HG02943 (cell line): ENCODE data around the gene IL18.
"Not testable (repeated sequence)": the region's sequence is repeated elsewhere in the genome, so short reads cannot be mapped to it uniquely, and the experiment has no call there.

Source experiments
- ATAC-seq: cut with Tn5 transposase; IDR thresholded peaks from one replicate; pipeline ENCODE4 v1.9.1; 2021; ENCODE audit warnings: mild to moderate bottlenecking, low read depth, moderate library complexity; ENCODE audit not compliant: unreplicated experiment

The IL18 gene

DNA sequence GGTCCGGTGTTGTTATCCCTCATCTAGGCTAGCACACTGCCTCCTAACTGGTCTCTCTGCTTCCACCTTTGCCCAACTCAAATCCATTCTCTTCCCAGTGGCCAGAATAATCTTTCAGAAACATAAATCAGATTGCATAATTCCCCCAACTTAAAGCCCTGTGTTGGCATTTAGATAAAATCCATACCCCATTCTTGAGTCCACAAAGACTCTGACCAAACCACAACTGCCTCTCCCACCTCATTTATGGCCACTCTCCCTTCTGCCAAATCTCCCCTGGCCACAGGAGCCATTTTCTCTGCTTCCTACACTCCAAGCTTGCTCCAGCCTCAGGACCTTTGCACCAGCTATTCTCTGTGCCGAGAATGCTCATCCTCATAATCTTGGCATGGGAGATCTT, 36.8 kb downstream of the IL18 start:
- no peak for ATAC-seq

DNA sequence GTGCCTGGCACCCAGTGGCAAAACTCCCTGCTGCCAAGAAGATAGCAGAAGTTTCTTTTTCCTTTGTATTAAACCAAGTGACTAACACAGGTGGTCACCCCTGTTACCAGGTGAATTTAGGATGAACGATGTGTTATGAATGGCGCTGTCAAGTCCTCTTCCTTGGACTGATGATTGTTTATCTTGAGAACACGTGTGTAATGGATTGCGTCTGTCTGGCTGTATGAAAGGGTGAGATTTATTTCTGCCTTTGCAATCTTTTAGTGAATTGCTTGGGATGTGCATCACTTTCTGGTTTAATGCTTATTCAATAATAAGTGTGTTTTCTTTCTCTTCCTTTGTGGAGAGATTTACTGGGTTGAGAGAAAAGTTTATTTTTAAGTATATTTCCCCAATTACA, 40.8 kb downstream of the IL18 start:
- no peak for ATAC-seq

DNA sequence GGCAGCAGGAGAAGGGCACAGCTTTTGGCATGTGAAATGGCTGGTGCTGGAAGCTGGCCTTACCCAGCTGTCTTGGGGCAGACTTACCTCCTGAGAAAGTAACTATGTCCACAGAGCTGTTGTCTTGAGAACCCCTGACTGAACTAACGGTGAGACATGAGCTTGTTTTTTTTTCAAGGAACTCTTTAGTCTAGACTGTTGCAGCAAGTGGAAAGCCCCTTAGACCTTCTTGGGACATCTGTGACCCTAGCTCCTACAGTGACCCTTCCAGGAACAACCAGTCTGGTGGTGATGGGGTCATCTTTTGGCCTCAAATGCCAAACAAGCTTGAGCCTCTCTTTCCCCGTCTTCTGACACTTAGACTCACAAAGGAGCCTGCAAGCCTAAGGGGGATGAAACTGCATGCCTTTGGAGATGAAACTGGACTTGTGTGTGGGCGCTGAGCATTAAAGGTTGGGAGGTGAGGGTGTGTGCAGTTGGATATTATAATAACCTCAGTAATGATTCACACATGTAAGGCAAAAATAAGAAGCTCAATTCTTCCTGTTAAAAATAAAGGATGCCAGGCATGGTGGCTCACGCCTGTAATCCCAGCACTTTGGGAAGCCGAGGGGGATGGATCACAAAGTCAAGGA, 41.8 kb downstream of the IL18 start:
- no peak for ATAC-seq

DNA sequence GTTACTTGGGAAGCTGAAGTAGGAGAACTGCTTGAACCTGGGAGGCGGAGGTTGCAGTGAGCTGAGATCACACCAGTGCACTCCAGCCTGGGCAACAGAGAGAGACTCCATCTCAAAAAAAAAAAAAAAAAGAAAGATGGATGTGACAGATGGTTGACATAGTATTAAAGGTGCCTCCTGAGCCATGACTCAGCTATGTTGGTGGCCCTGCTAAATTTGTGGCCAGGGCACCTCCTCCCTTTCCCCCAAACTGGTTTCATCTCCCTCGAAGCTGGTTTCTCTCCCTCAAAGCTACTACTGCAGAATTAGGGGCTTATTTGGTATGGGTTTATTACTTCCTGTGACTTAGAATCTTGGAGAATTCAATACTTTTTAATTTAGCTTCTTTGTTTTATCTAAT, 45.7 kb downstream of the IL18 start:
- ATAC-seq = no peak

DNA sequence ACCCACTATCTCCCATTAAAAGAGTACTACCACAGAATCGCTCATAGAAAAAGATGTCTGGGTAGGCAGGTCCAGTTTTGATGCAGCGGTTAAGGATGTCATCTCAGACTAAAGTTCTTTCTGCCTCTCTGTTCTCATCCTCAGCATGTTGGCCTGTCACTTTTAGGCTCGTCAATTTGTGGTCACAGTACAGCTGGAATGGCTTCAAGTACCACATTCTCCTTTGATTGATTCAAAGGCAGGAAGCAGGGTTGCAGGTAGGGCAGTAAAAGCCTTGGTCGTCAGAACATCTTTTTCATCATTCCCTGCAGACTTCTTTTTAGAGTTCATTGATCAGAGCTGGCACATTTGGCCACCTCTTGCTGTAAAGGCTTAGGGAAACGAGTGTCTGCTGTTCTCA, 48.5 kb downstream of the IL18 start:
- no peak for ATAC-seq

DNA sequence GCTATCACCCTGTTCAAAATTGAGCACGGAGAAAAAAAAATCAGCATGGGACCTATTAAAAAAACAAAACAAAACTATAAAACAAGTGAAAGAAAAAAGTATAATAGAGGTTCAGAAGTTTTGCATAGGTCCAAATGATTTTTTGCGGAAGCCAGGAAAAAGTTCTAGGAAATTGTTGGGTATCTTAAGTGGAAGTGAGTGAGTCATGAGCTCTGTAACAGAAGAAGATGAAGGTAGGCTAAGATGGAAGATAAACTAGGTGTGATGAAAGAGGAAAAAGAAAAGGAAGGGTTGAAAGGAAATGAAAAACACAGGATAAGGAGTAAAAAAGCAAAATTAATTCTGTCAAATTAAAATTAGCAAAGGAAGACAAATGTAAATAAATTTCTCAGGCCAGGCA, 49.4 kb downstream of the IL18 start:
- no peak for ATAC-seq

DNA sequence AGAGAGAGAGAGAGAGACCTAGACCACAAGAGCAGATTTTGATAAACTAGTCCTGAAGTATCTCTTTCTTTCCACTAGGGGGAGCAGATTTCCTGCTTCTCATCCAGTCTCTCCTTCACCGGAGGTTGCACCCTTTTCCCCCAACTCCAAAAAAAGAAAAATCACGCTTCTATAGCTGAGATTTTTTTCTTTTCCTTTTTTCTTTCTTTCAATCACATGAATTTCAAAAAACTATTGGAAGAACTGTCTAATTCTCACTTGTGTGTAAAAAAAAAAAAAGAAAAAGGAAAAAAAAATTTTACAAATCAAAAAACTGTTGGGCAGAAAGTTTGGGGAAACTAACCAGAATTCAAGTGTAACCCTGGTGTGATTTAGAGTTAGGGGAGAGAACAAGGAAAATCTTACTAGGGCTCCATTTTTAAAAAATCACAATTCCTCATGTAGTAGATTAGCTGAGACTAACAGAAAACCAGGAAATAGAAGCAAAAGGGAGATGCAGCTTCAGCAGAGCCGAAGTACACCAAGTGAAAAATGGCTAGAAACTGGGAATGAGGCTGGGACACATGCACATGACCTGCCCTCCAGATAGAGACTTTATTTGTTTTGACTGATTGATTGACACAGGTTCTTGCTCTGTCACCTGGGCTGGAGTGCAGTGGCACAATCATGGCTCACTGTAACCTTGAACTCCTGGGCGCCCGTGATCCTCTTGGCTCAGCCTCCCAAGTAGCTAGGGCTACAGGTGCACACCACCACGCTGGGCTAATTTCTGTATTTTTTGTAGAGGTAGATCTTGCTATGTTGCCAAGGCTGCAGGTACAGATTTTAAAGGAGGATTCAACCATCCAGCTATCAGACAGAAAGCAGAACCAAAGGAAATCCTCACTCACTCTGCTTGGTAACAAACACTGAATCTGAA, 50.1 kb downstream of the IL18 start:
- ATAC-seq = no peak

DNA sequence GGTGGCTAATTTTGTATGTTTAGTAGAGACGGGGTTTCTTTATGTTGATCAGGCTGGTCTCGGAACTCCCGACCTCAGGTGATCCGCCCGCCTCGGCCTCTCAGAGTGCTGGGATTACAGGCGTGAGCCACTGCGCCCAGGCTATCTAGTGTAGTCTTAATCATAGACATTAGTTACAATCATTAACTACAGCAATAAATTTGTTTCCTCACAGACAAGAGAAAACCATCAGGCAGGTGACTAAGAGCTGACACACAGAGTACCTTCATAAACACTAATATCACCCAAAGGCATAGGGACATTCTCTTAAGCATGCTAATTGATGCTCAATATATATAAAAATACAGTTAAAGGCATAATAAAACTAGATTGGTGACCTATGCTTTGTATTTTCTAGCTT, 57.8 kb downstream of the IL18 start:
- no peak for ATAC-seq

DNA sequence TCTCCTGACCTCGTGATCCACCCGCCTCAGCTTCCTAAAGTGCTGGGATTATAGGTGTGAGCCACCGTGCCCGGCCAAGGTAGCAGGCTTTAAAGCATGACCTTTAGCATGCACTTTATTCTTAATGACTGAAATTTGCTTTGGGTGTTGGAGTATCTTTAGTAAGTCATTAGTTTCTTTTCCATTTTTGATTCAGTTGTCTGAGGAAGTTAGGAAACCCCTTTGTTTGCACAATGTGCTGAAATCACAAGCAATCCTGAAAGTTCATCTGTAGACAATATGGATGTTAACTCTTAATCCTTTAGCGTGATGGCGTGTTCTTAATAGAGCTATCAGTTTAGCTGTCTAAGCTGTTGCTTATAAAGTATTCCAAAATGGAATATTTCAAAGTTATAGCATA, 60.4 kb downstream of the IL18 start:
- ATAC-seq = no peak

DNA sequence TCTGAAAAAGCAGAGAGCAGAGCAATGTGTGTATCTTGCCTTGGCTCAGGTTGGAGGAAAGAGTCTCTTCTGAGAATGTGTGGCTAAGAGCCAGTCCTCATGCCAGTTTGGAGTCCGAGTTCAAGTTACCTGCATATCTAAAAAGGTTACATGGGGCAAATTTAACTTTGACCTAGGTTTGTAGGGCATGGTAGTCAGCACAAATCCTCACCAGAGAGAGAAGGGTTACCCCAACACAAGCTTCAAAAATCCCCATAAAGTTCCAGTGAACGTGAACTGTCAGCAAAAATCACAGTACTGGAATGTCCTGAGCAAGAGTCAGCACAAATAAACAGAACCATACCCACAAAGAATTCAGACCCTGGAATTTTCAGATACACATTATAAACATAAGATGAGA, 63.4 kb downstream of the IL18 start:
- ATAC-seq = no peak

DNA sequence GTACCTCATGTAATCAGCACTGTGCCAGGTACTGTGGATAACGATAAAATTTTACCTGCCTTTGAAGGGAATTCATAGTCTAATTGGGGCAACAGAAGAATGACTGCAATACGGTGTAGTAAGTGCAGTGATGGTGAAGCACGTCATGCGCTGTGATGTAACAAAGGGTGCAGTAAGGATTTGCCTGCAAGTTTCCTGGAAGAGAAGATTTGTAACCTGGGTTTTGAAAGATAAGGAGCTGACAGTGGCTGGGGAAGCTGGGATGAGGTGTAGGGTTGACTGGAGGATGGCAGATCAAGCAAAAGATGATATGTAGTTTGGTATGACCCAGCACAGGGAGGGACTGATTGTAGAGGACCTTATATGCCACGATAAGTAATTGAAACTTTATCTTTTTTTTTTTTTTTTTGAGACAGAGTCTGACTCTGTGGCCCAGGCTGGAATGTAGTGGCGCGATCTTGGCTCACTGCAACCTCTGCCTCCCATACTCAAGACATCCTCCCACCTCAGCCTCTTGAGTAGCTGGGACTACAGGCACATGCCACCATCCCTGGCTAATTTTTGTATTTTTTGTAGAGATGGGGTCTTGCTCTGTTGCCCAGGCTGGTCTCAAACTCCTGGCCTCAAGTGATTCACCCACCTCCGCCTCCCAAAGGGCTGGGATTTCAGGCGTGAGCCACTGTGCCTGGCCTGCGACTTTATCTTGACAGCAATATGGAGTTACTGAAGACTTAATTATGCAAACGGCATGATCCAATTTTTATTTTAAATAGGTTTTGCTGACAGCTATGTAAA, 66.0 kb downstream of the IL18 start:
- no peak for ATAC-seq

DNA sequence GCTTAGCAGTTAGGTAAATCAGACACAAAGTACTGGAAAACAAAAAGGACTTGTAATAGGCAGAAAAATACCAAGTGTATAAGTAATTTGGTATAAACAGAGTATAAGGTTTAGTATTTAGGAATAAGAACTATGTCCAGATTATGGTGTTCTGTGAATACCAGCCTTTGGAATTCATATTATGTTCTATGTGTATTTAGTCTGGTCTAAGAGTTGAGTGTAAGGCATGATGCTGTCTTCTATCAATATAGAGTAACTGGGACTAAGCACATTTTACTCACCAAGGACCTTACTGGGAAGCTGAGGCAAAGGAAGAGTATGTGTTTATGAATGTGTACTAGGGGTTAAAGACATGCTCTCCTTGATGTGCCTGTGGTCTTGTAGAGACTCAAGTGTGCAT, 67.7 kb downstream of the IL18 start:
- no peak for ATAC-seq

DNA sequence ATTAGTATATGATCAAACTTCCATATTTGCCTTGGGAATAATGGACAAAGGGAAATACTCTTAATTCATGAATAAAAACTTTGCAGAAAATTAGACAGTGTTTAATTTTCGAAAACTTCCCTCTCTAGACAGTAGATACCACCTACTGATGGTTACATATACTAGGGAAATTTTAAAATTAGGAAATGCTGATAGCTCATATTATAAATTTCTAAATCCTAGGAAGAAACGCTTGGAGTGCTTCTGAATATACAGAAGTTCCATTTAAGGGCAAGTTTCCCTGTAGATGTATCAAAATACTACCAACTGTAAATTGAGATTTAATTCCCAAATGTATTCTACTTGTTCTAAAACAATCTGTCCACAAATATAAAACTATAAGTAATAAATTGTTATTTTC, 68.6 kb downstream of the IL18 start:
- ATAC-seq = not testable (repeated sequence)
